ENCODE data around the gene SHISA8.
"Not testable (repeated sequence)": the region's sequence is repeated elsewhere in the genome, so short reads cannot be mapped to it uniquely, and the experiment has no call there.

SHISA8 gene

GRCh38 chr22:41899110-41899509, 15.8 kb downstream of the SHISA8 start:
- DNase-seq (ENCODE audit: low read depth in 3 of 3), result no peak

GRCh38 chr22:41898645-41899044, 16.2 kb downstream of the SHISA8 start:
- DNase-seq (ENCODE audit: low read depth in 3 of 3), result no peak

GRCh38 chr22:41893591-41894375, 21.1 kb downstream of the SHISA8 start:
- DNase-seq (ENCODE audit: low read depth in 3 of 3), result no peak

GRCh38 chr22:41892721-41893120, 22.2 kb downstream of the SHISA8 start:
- DNase-seq (ENCODE audit: low read depth in 3 of 3), result no peak

- no peak for DNase-seq (ENCODE audit: low read depth in 3 of 3)
Measured at GRCh38 chr22:41891407-41891806, 23.5 kb downstream of the SHISA8 start.

GRCh38 chr22:41888627-41889200, 26.2 kb downstream of the SHISA8 start:
- no peak for DNase-seq (ENCODE audit: low read depth in 3 of 3)

GRCh38 chr22:41885516-41885915, 29.4 kb downstream of the SHISA8 start:
- DNase-seq (ENCODE audit: low read depth in 3 of 3), result no peak

GRCh38 chr22:41885116-41885515, 29.8 kb downstream of the SHISA8 start:
- DNase-seq (ENCODE audit: low read depth in 3 of 3), result no peak

- no peak for DNase-seq (ENCODE audit: low read depth in 3 of 3)
Measured at GRCh38 chr22:41883400-41883799, 31.5 kb downstream of the SHISA8 start.

GRCh38 chr22:41880653-41881052, 34.2 kb downstream of the SHISA8 start:
- no peak for DNase-seq (ENCODE audit: low read depth in 3 of 3)

- no peak for DNase-seq (ENCODE audit: low read depth in 3 of 3)
Measured at GRCh38 chr22:41876675-41877074, 38.2 kb downstream of the SHISA8 start.

GRCh38 chr22:41876275-41876674, 38.6 kb downstream of the SHISA8 start:
- no peak for DNase-seq (ENCODE audit: low read depth in 3 of 3)

GRCh38 chr22:41875531-41876270, 39.2 kb downstream of the SHISA8 start:
- no peak for DNase-seq (ENCODE audit: low read depth in 3 of 3)

- DNase-seq (ENCODE audit: low read depth in 3 of 3), result no peak
Measured at GRCh38 chr22:41874090-41874489, 40.8 kb downstream of the SHISA8 start.

GRCh38 chr22:41873391-41873790, 41.5 kb downstream of the SHISA8 start:
- peak in 1 of 3 experiments; percentile 21 for DNase-seq (ENCODE audit: low read depth in 3 of 3)

- no peak for DNase-seq (ENCODE audit: low read depth in 3 of 3)
Measured at GRCh38 chr22:41870786-41871185, 44.1 kb downstream of the SHISA8 start.

GRCh38 chr22:41870081-41870480, 44.8 kb downstream of the SHISA8 start:
- not testable (repeated sequence) for DNase-seq (ENCODE audit: low read depth in 3 of 3)

GRCh38 chr22:41868556-41868955, 46.3 kb downstream of the SHISA8 start:
- no peak for DNase-seq (ENCODE audit: low read depth in 3 of 3)

GRCh38 chr22:41863472-41863871, 51.4 kb downstream of the SHISA8 start:
- no peak for DNase-seq (ENCODE audit: low read depth in 3 of 3)

GRCh38 chr22:41862530-41863266, 52.2 kb downstream of the SHISA8 start:
- peak in 2 of 3 experiments; percentile 56 to 61 for DNase-seq (ENCODE audit: low read depth in 3 of 3)

GRCh38 chr22:41862160-41862529, 52.7 kb downstream of the SHISA8 start:
- peak in 2 of 3 experiments; percentile 38 to 40 for DNase-seq (ENCODE audit: low read depth in 3 of 3)

Data from stimulated activated CD4-positive, alpha-beta T cell treated with anti-CD3 and anti-CD28 coated beads, TNF-alpha, amount 100 ng/mL, for 24 hours (primary cell).